Posterior cingulate gyrus (tissue), 11 donors: ENCODE results near the gene HRAS.

Experiments
- DNase-seq, 10 donors: peaks; one replicate each; pipeline versions ENCODE4 v3.0.0 to v3.0.0-alpha.2; 2020 to 2021; ENCODE audit warnings: mixed read lengths in 3 of 10
- intact Hi-C: fragments of 100-400 bp; cut with DNase I; formaldehyde crosslinking; loops from one replicate; pipeline ENCODE4 v1.15.1; 2023

HRAS gene

DNA sequence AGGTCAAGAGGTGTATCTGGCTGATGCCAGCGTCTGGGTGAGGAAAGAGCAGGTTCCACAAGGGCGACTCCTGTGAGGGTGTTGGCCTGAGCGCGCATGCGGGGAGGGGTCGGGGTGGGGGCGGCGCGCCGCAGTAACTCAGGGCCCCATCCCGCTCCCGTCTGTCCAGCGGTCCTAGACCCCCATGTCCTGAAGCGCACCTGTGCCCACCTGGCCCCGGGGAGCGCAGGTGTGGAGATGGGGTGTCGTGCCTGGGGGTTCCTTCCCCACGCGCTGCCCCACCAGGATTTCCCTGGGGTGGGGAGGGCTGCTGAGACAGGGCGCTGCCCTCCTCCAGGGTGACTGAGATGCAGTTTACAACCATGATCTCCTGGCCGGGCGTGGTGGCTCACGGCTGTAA, 49.2 kb downstream of the HRAS start:
- no peak for DNase-seq
- intact Hi-C loops: no loop called here

DNA sequence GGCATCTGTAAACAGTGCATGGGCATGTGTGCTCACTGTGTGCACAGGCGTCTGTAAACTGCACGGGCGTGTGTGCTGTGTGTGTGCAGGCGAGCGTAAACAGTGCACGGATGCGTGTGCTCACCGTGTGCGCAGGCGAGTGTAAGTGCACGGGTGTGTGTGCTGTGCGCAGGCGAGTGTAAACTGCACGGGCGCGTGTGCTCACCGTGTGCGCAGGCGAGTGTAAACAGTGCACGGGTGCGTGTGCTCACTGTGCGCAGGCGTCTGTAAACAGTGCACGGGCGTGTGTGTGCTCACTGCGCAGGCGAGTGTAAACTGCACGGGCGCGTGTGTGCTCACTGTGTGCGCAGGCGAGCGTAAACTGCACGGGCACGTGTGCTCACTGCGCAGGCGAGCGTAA, 50.8 kb downstream of the HRAS start:
- intact Hi-C loops: no loop called here
- no peak for DNase-seq
